Heart left ventricle (tissue), 16 donors: ENCODE results near the gene GPR27. TPM values are rescaled to one million over a fixed set of nuclear protein-coding genes. Genes with fewer than 3 reads are reported as not detected.

ENCODE experiments used
- ATAC-seq, 4 donors: fragments of 200-7000 bp; cut with Tn5 transposase; one replicate each; pipeline ENCODE4 v1.9.1; 2020 to 2022; ENCODE audit warnings: moderate library complexity in 4 of 4, mild to moderate bottlenecking in 3 of 4, moderate number of reproducible peaks in 1 of 4
- DNase-seq, 5 donors: peaks; one replicate each; pipeline ENCODE4 v3.0.0-alpha.2; 2020
- H3K27ac ChIP-seq, 12 donors: fragments of 200-600 bp; sonication (generic) in 4 of 12; one replicate each; pipeline versions ENCODE4 v1.5.0 to v1.8.0; 2016 to 2022; ENCODE audit warnings: mild to moderate bottlenecking in 2 of 12
- H3K27me3 ChIP-seq, 9 donors: fragments of 200-600 bp; sonication (generic) in 2 of 9; one replicate each; pipeline versions ENCODE4 v1.5.1 to v1.8.0; 2016 to 2022; ENCODE audit warnings: mild to moderate bottlenecking in 3 of 9
- H3K36me3 ChIP-seq, 9 donors: fragments of 200-600 bp; sonication (generic) in 2 of 9; one replicate each; pipeline versions ENCODE4 v1.5.0 to v1.8.0; 2018 to 2022; ENCODE audit warnings: mild to moderate bottlenecking in 2 of 9
- H3K4me1 ChIP-seq, 12 donors: fragments of 200-600 bp; sonication (generic) in 4 of 12; one replicate each; pipeline versions ENCODE4 v1.5.0 to v1.8.0; 2016 to 2022; ENCODE audit warnings: mild to moderate bottlenecking in 3 of 12
- H3K4me3 ChIP-seq, 12 donors: fragments of 200-600 bp; sonication (generic) in 4 of 12; one replicate each; pipeline versions ENCODE4 v1.5.0 to v1.8.0; 2017 to 2022; ENCODE audit warnings: mild to moderate bottlenecking in 9 of 12, moderate library complexity in 4 of 12
- H3K9me3 ChIP-seq, 12 donors: fragments of 200-600 bp; sonication (generic) in 4 of 12; one replicate each; pipeline versions ENCODE4 v1.5.0 to v1.8.0; 2016 to 2022; ENCODE audit warnings: mild to moderate bottlenecking in 1 of 12
- POLR2A ChIP-seq, 2 donors: fragments of 450-650 bp; IDR thresholded peaks; one replicate each; pipeline ENCODE4 v1.6.1; 2017; ENCODE audit warnings: antibody characterized with exemption in 2 of 2, mild to moderate bottlenecking in 2 of 2, moderate library complexity in 2 of 2
- WGBS, 4 donors: extraction: QIAGEN DNeasy Blood & Tissue Kit in 2 of 4; methylation state at CpG; one replicate each; pipeline versions ENCODE4 v1.1.5 to v1.1.7; 2013 to 2018; 5-methylcytosine and 5-hydroxymethylcytosine counted together
- intact Hi-C, 10 donors: fragments of 100-400 bp; cut with DNase I; formaldehyde crosslinking; loops; one replicate each; pipeline versions ENCODE4 v1.11.1 to v1.14.2; 2022
- polyA plus RNA-seq, 2 donors: library from polyadenylated mRNA; stranded (reverse); fragments of 200-250 nt; gene quantifications; one replicate each; pipeline ENCODE4 v1.2.3, GENCODE V29; 2013
- total RNA-seq, 9 donors: library from RNA; depleted of rRNA in 2 of 9; stranded (reverse); fragments of >200 nt in 2 of 9; fragmentation: NEBNext Ultra II Directional in 3 of 9; extraction: Animal tissue kit (Norgen Biotek cat#: 25700) in 3 of 9; gene quantifications; one replicate each; pipeline versions ENCODE4 v1.1.0 to v1.2.4, GENCODE V29; 2016 to 2023
- TF ChIP-seq, protein P1 (sequence below), 12 donors: fragments of 200-600 bp; sonication (generic) in 4 of 12; IDR thresholded peaks; one replicate each; pipeline versions ENCODE4 v1.5.0 to v1.8.0; 2018 to 2022; ENCODE audit warnings: antibody characterized with exemption in 12 of 12, mild to moderate bottlenecking in 5 of 12
- donor health status: ischemic (EF 13 %, LVEDD 7.1; RV severe dilation, severe dysfunction).
- donor health status: healthy with polysubstance abuse.
- donor health status: DM: no; HTN: yes; CAD: no.
- donor health status: DM: no; HTN: no; CAD: no.
- donor health status: ischemic (EF 25% LVEDD 6.9; RV normal size, moderate dysfunction).
- donor health status: ischemic (EF 25% LVEDD 5.7; RV mildly dilated, moderate dysfunction).
- donor health status: healthy.
- donor health status: DM: yes; HTN: yes; CAD: no.
- donor health status: ischemic (EF 35%, LVEDD 5.7; RV mildly dilated, moderate dysfunction).
- donor health status: nonischemic (EF 11% LVEDD 7.7; RV severe dilation, severe dysfunction).
- donor health status: DM: yes; HTN: yes; CAD: no.
- donor health status: PGD.
- donor health status: ischemic (EF 29% LVEDD 5.4; RV normal size, mild dysfunction).
- donor health status: nonischemic (EF 23%, LVEDD 6.1; RV moderate dilation, normal function).

The GPR27 gene
- total and polyA plus RNA-seq, 11 donors: 0.57 to 8.0 (median 5.0) TPM

DNA sequence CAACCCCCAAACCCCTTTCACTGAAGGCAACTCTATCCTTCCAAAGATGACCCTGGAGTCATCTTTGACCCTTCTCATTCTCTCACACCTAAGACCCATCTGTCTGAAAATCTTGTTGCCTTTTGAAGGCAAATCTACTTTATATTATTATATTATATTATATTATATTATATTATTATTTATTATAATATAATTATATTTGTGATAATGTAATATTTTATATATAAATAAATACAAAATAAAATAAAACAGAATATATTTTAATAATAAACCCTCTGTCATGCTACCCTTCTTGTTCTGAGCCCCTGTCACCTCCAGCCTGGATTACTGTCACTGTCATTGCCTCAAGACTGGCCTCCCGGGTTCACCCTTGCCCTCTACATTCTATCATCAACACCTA, 36.3 kb downstream of the GPR27 start:
- no peak for ATAC-seq
- Histone ChIP-seq H3K27ac (no peak overlapping the region), H3K4me3 (no peak overlapping the region), H3K4me1 (peaks cover 0 to 11% (median 0%) of the 10 kb centered on the region in 12 donors), H3K36me3 (no peaks in the 10 kb centered on the region), H3K9me3 (no peaks in the 10 kb centered on the region), H3K27me3 (peaks cover 0 to 43% (median 11%) of the 10 kb centered on the region in 9 donors)
- no peak for TF ChIP-seq POLR2A (IDR thresholded peaks at IDR 0.05)
- TF ChIP-seq, protein P1, sequence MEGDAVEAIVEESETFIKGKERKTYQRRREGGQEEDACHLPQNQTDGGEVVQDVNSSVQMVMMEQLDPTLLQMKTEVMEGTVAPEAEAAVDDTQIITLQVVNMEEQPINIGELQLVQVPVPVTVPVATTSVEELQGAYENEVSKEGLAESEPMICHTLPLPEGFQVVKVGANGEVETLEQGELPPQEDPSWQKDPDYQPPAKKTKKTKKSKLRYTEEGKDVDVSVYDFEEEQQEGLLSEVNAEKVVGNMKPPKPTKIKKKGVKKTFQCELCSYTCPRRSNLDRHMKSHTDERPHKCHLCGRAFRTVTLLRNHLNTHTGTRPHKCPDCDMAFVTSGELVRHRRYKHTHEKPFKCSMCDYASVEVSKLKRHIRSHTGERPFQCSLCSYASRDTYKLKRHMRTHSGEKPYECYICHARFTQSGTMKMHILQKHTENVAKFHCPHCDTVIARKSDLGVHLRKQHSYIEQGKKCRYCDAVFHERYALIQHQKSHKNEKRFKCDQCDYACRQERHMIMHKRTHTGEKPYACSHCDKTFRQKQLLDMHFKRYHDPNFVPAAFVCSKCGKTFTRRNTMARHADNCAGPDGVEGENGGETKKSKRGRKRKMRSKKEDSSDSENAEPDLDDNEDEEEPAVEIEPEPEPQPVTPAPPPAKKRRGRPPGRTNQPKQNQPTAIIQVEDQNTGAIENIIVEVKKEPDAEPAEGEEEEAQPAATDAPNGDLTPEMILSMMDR (IDR thresholded peaks at IDR 0.05): no peak
- intact Hi-C loops: no loop called here
- WGBS, 4 donors: 85 to 86% (median 85%) methylated on average over 1 of the region's 1 CpG
- DNase-seq: no peak

DNA sequence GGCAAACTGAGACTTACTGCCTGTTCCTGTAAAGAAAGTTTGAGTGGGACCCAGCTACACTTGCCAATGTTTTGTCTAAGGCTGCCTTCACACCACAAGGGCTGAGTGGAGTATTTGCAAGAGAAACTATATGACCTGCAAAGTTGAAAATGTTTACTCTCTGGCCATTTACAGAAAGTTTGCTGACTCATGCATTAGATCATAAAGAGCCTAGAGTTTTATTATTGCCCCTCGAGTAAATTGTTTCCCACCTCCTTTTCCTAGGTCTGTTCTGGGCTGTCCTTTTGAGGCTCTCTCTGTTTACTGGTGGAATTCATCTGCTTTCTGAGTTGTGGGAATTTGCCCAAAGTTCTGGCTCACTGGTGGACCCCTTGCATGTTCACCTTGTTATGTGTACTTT, 38.0 kb downstream of the GPR27 start:
- no peak overlapping the region for H3K4me3 ChIP-seq
- no peak for DNase-seq
- no peaks in the 10 kb centered on the region for H3K36me3 ChIP-seq
- peaks cover 0 to 35% (median 0%) of the 10 kb centered on the region in 9 donors for H3K27me3 ChIP-seq
- no peaks in the 10 kb centered on the region for H3K9me3 ChIP-seq
- H3K4me1 ChIP-seq: no peaks in the 10 kb centered on the region
- H3K27ac ChIP-seq: no peak overlapping the region
- intact Hi-C loops: no loop called here
- TF ChIP-seq, protein P1 (IDR thresholded peaks at IDR 0.05): no peak
- TF ChIP-seq POLR2A (IDR thresholded peaks at IDR 0.05): no peak
- no peak for ATAC-seq
- WGBS, 4 donors: 75 to 90% (median 89%) methylated on average over 1 of the region's 1 CpG

DNA sequence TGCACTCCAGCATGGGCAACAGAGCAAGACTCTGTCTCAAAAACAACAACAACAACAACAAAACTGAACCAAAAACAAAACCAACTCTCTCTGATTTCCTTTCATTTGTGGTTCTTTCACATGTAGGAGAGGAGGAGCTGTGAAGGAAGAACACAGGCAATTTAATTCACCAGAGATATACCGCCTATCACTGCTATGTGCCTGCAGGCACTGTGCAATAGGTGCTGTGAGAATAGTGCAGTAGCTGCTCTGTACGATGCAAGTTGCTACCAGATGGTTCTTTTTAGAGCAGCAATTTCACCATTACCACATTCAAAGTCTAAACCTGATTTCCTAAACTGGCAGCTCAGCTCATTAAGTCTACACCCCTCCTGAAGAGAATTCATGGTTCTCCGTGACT, 42.6 kb downstream of the GPR27 start:
- intact Hi-C loops: no loop called here
- no peaks in the 10 kb centered on the region for H3K9me3 ChIP-seq
- 84 to 90% (median 89%) methylated on average over 3 of the region's 3 CpGs for WGBS, 4 donors
- H3K36me3 ChIP-seq: no peaks in the 10 kb centered on the region
- no peaks in the 10 kb centered on the region for H3K4me1 ChIP-seq
- no peak overlapping the region for H3K4me3 ChIP-seq
- ATAC-seq (no peak), DNase-seq (no peak)
- TF ChIP-seq POLR2A (IDR thresholded peaks at IDR 0.05): no peak
- TF ChIP-seq, protein P1 (IDR thresholded peaks at IDR 0.05): no peak
- H3K27me3 ChIP-seq: peaks cover 0 to 35% (median 6%) of the 10 kb centered on the region in 9 donors
- H3K27ac ChIP-seq: no peak overlapping the region

DNA sequence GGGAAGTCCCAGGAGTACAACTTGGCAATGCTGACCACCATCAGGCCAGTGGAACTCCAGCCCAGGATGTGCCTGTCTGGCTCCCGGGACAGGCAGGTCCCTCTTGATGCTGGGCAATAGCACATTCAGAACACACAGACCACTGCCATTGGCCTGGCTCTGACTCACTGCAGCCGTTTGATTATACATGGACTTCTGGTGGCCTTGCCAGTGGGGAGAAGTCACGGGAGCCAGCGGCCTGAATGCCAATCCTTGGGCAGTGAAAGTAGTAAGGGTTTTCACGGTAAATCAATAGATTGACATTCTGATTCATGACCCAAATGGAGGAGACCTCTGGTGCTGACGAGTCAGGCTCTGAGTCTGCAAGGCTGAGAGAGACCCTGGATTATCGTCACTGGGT, 43.8 kb downstream of the GPR27 start:
- WGBS, 4 donors: 75 to 86% (median 82%) methylated on average over 7 of the region's 7 CpGs
- no peak for TF ChIP-seq POLR2A (IDR thresholded peaks at IDR 0.05)
- TF ChIP-seq, protein P1 (IDR thresholded peaks at IDR 0.05): no peak
- intact Hi-C loops: no loop called here
- Histone ChIP-seq H3K27ac (no peak overlapping the region), H3K27me3 (peaks cover 0 to 46% (median 6%) of the 10 kb centered on the region in 9 donors), H3K9me3 (no peaks in the 10 kb centered on the region), H3K4me1 (no peaks in the 10 kb centered on the region), H3K4me3 (no peak overlapping the region), H3K36me3 (no peaks in the 10 kb centered on the region)
- ATAC-seq: no peak
- no peak for DNase-seq
